GM18511 (cell line): Measurements from ENCODE around the gene MRGPRF.

Experiments
- ATAC-seq: cut with Tn5 transposase; IDR thresholded peaks from one replicate; pipeline ENCODE4 v1.9.1; 2021; ENCODE audit warnings: mild to moderate bottlenecking, moderate library complexity; ENCODE audit not compliant: unreplicated experiment

MRGPRF gene

GRCh38 chr11:69030301-69030700 is 17.3 kb upstream of the MRGPRF start:
- ATAC-seq = no peak

GRCh38 chr11:69027704-69028372 is 14.8 kb upstream of the MRGPRF start:
- no peak for ATAC-seq

GRCh38 chr11:69024509-69024908 is 11.5 kb upstream of the MRGPRF start:
- ATAC-seq = no peak

GRCh38 chr11:69022260-69022659 is 9.2 kb upstream of the MRGPRF start:
- ATAC-seq = no peak

- no peak for ATAC-seq
Observed at GRCh38 chr11:69018924-69019323, 5.9 kb upstream of the MRGPRF start.

- ATAC-seq = no peak
Observed at GRCh38 chr11:69017951-69018350, 4.9 kb upstream of the MRGPRF start.

GRCh38 chr11:69014898-69015549 is 2.0 kb upstream of the MRGPRF start:
- no peak for ATAC-seq

- ATAC-seq = no peak
Observed at GRCh38 chr11:69014084-69014851, 1.2 kb upstream of the MRGPRF start.

GRCh38 chr11:69012092-69013008 is 696 bp downstream of the MRGPRF start:
- no peak for ATAC-seq

- no peak for ATAC-seq
Observed at GRCh38 chr11:69011624-69012091, 1.4 kb downstream of the MRGPRF start.

- ATAC-seq = no peak
Observed at GRCh38 chr11:69010964-69011623, 2.0 kb downstream of the MRGPRF start.

GRCh38 chr11:69010361-69010891 is 2.6 kb downstream of the MRGPRF start:
- no peak for ATAC-seq

GRCh38 chr11:69009441-69010211 is 3.4 kb downstream of the MRGPRF start:
- no peak for ATAC-seq

- ATAC-seq = no peak
Observed at GRCh38 chr11:69008737-69009440, 4.2 kb downstream of the MRGPRF start.

- ATAC-seq = no peak
Observed at GRCh38 chr11:69007975-69008381, 5.1 kb downstream of the MRGPRF start.

GRCh38 chr11:69006816-69007215 is 6.2 kb downstream of the MRGPRF start:
- ATAC-seq = no peak

- no peak for ATAC-seq
Observed at GRCh38 chr11:69005631-69006368, 7.2 kb downstream of the MRGPRF start.

GRCh38 chr11:69005183-69005630 is 7.8 kb downstream of the MRGPRF start:
- no peak for ATAC-seq
